EH (cell line): ENCODE measurements around the gene LRP11.
"Not testable (repeated sequence)": the region's sequence is repeated elsewhere in the genome, so short reads cannot be mapped to it uniquely, and the experiment has no call there.

Experiments used
- DNase-seq: peaks from one replicate; pipeline ENCODE4 v3.0.0-alpha.2; 2015; ENCODE audit warnings: low read depth

LRP11 gene

GRCh38 chr6:149848343-149848742 lies 15.8 kb downstream of the LRP11 start:
- DNase-seq: not testable (repeated sequence)

- no peak for DNase-seq
Measured at GRCh38 chr6:149847939-149848267, 16.3 kb downstream of the LRP11 start.

GRCh38 chr6:149846321-149846720 lies 17.8 kb downstream of the LRP11 start:
- peak; percentile 92 for DNase-seq

GRCh38 chr6:149845549-149845948 lies 18.6 kb downstream of the LRP11 start:
- DNase-seq: no peak

- DNase-seq: no peak
Measured at GRCh38 chr6:149844480-149844879, 19.7 kb downstream of the LRP11 start.

GRCh38 chr6:149844036-149844435 lies 20.1 kb downstream of the LRP11 start:
- peak; percentile 71 for DNase-seq

- DNase-seq: no peak
Measured at GRCh38 chr6:149843051-149843633, 21.0 kb downstream of the LRP11 start.

GRCh38 chr6:149842331-149842730 lies 21.8 kb downstream of the LRP11 start:
- no peak for DNase-seq

GRCh38 chr6:149840345-149841075 lies 23.6 kb downstream of the LRP11 start:
- DNase-seq: peak; percentile 95

- DNase-seq: peak; percentile 71
Measured at GRCh38 chr6:149834513-149835481, 29.4 kb downstream of the LRP11 start.

- no peak for DNase-seq
Measured at GRCh38 chr6:149833651-149834050, 30.5 kb downstream of the LRP11 start.

GRCh38 chr6:149831308-149831820 lies 32.8 kb downstream of the LRP11 start:
- peak; percentile 28 for DNase-seq

- peak; percentile 83 for DNase-seq
Measured at GRCh38 chr6:149830731-149831307, 33.3 kb downstream of the LRP11 start.

GRCh38 chr6:149825292-149825691 lies 38.9 kb downstream of the LRP11 start:
- no peak for DNase-seq

GRCh38 chr6:149823013-149823412 lies 41.1 kb downstream of the LRP11 start:
- no peak for DNase-seq

GRCh38 chr6:149821492-149821891 lies 42.7 kb downstream of the LRP11 start:
- no peak for DNase-seq

- DNase-seq: no peak
Measured at GRCh38 chr6:149820506-149820905, 43.7 kb downstream of the LRP11 start.

GRCh38 chr6:149815788-149816187 lies 48.4 kb downstream of the LRP11 start:
- no peak for DNase-seq

GRCh38 chr6:149813351-149813750 lies 50.8 kb downstream of the LRP11 start:
- DNase-seq: no peak

GRCh38 chr6:149809798-149810197 lies 54.4 kb downstream of the LRP11 start:
- no peak for DNase-seq

- DNase-seq: peak; percentile 16
Measured at GRCh38 chr6:149806127-149806526, 58.0 kb downstream of the LRP11 start.

- no peak for DNase-seq
Measured at GRCh38 chr6:149783551-149783950, 80.6 kb downstream of the LRP11 start.
